Stomach (tissue), 19 donors: ENCODE data around the gene FCGR3A. TPM values are rescaled to one million over a fixed set of nuclear protein-coding genes. Genes with fewer than 3 reads are reported as not detected.
"Not testable (repeated sequence)": the region's sequence is repeated elsewhere in the genome, so short reads cannot be mapped to it uniquely, and the experiment has no call there.

Source experiments
- DNase-seq, 2 donors: peaks; one replicate each; pipeline versions ENCODE4 v3.0.0 to v3.0.0-alpha.2; 2013 to 2019
- H3K27ac ChIP-seq, 5 donors: fragments of 200-600 bp in 4 of 5; sonication (generic) in 4 of 5; one replicate each; pipeline ENCODE4 v1.5.1; 2013 to 2019; ENCODE audit warnings: mild to moderate bottlenecking in 1 of 5, moderate library complexity in 1 of 5
- H3K27me3 ChIP-seq, 3 donors: fragments of 200-600 bp; sonication (generic); one replicate each; pipeline ENCODE4 v1.5.1; 2017 to 2019; ENCODE audit warnings: mixed run types in 1 of 3
- H3K36me3 ChIP-seq, 4 donors: fragments of 200-600 bp; sonication (generic); 1 replicate in 3 of 4; 2 replicates in 1 of 4; pipeline ENCODE4 v1.5.1; 2016 to 2019
- H3K4me1 ChIP-seq, 4 donors: fragments of 200-600 bp; sonication (generic); one replicate each; pipeline ENCODE4 v1.5.1; 2016 to 2019
- H3K4me3 ChIP-seq, 4 donors: fragments of 200-600 bp; sonication (generic) in 3 of 4; one replicate each; pipeline ENCODE4 v1.5.1; 2016 to 2019; ENCODE audit warnings: mild to moderate bottlenecking in 1 of 4
- H3K9me3 ChIP-seq, 4 donors: fragments of 200-600 bp; sonication (generic); one replicate each; pipeline ENCODE4 v1.5.1; 2016 to 2019
- CTCF ChIP-seq, 7 experiments: fragments of 450-650 bp in 4 of 7; fragments of 200-600 bp in 3 of 7; sonication (generic) in 3 of 7; IDR thresholded peaks; one replicate each; pipeline ENCODE4 v1.5.1; 2016 to 2019; ENCODE audit warnings: antibody characterized with exemption in 7 of 7, control low read depth in 2 of 7, mild to moderate bottlenecking in 1 of 7
- EP300 ChIP-seq: sonication (generic); formaldehyde crosslinking; IDR thresholded peaks from one replicate; pipeline ENCODE4 v1.6.1; 2017; ENCODE audit warnings: antibody characterized with exemption
- POLR2A ChIP-seq, 4 donors: fragments of 450-650 bp; IDR thresholded peaks; one replicate each; pipeline ENCODE4 v1.6.1; 2016; ENCODE audit warnings: antibody characterized with exemption in 4 of 4, control low read depth in 2 of 4, mild to moderate bottlenecking in 1 of 4, moderate library complexity in 1 of 4
- POLR2AphosphoS5 ChIP-seq, 3 donors: sonication (generic); formaldehyde crosslinking; IDR thresholded peaks; one replicate each; pipeline ENCODE4 v1.6.1; 2016; ENCODE audit warnings: antibody characterized with exemption in 3 of 3
- WGBS, 5 donors: extraction: QIAGEN DNeasy Blood & Tissue Kit in 3 of 5; methylation state at CpG; one replicate each; pipeline versions ENCODE4 v1.1.5 to v1.1.7; 2013 to 2018; 5-methylcytosine and 5-hydroxymethylcytosine counted together
- intact Hi-C: fragments of 100-400 bp; cut with DNase I; formaldehyde crosslinking; loops from one replicate; pipeline ENCODE4 v1.15.1; 2023; ENCODE audit warnings: low total_unique reads
- long read RNA-seq, 10 donors: transcript quantifications; one replicate each; lab custom pipeline, GENCODE V29; 2026
- polyA plus RNA-seq, 3 donors: library from polyadenylated mRNA; stranded (reverse); fragments of 200-250 nt; gene quantifications; one replicate each; pipeline ENCODE4 v1.2.3, GENCODE V29; 2013
- total RNA-seq, 5 donors: library from RNA; depleted of rRNA; stranded (reverse); fragments of >200 nt; gene quantifications; one replicate each; pipeline versions ENCODE4 v1.1.0 to v1.2.3, GENCODE V29; 2014 to 2016
- donor health status: healthy with polysubstance abuse.
- donor health status: Bipolar disorder and iron deficiency.
- donor health status: healthy.

Gene FCGR3A
- total RNA-seq = 10 to 100 TPM in 2 of 5 donors, 1 to 10 TPM in 2, not detected in 1; 2.2 to 13.5 (median 9.8) TPM
- polyA plus RNA-seq = 10 to 100 TPM in 1 of 3 donors, 1 to 10 TPM in 2; 2.8 to 18.0 (median 5.8) TPM
- long read RNA-seq, donor 1 = 0 reads
- long read RNA-seq, donor 2 = 0 reads
- long read RNA-seq, donor 3 = 0 reads
- long read RNA-seq, donor 4 = 0 reads
- long read RNA-seq, donor 5, partial matches to known transcripts = 0 of 1 reads
- long read RNA-seq, donor 5, other reads (novel, unspliced or antisense) = 0 of 1 reads
- long read RNA-seq, donor 6 = 0 reads
- long read RNA-seq, donor 7 = 0 reads
- long read RNA-seq, donor 8 = 0 reads
- long read RNA-seq, donor 9 = 0 reads
- long read RNA-seq, donor 10 = 0 reads

- Histone ChIP-seq H3K27me3 (no peaks in the 10 kb centered on the region), H3K4me1 (no peaks in the 10 kb centered on the region), H3K36me3 (no peaks in the 10 kb centered on the region), H3K9me3 (no peaks in the 10 kb centered on the region), H3K4me3 (no peak within 1 kb of the TSS), H3K27ac (no peak within 1 kb of the TSS)
- intact Hi-C loops = no loop called here
- no peak for DNase-seq
- TF ChIP-seq POLR2AphosphoS5 (IDR thresholded peaks at IDR 0.05) = no peak
- TF ChIP-seq POLR2A (IDR thresholded peaks at IDR 0.05) = no peak
- TF ChIP-seq EP300 = no peak
- no peak for TF ChIP-seq CTCF (IDR thresholded peaks at IDR 0.05)
- WGBS, 5 donors = 52 to 83% (median 71%) methylated on average over 2 of the region's 2 CpGs
These were observed at the start of gene FCGR3A for GRCh38 chr1:161549652-161550051. TSS of gene FCGR3A (minus strand) at chr1:161549818. CDS start at chr1:161549736, 82 bp downstream.

- not testable (repeated sequence) for H3K27ac ChIP-seq
These were observed 47.5 kb upstream of the FCGR3A start for GRCh38 chr1:161597077-161597476.

GRCh38 chr1:161595583-161595982 is 46.0 kb upstream of the FCGR3A start:
- peaks cover 0 to 14% (median 3%) of the 10 kb centered on the region in 4 donors for H3K4me1 ChIP-seq
- H3K27me3 ChIP-seq, H3K36me3 ChIP-seq, intact Hi-C loops, H3K9me3 ChIP-seq, H3K4me3 ChIP-seq: not testable (repeated sequence)
- peak in 1 of 2 donors; percentile 39 for DNase-seq
- 0 to 42% (median 30%) methylated on average over 1 to 2 of the region's 2 CpGs for WGBS, 5 donors
- peak overlapping the region; percentile 14 to 84 (median 76) for H3K27ac ChIP-seq

More at GRCh38 chr1:161597077-161597476, 47.5 kb upstream of the FCGR3A start:
- intact Hi-C loops, DNase-seq, H3K27me3 ChIP-seq, H3K36me3 ChIP-seq, H3K9me3 ChIP-seq, H3K4me3 ChIP-seq: not testable (repeated sequence)
- WGBS, 5 donors = 83 to 100% (median 92%) methylated on average over 3 of the region's 3 CpGs
- H3K4me1 ChIP-seq = peaks cover 0 to 14% (median 3%) of the 10 kb centered on the region in 4 donors

- H3K9me3 ChIP-seq, H3K27me3 ChIP-seq, DNase-seq, H3K36me3 ChIP-seq, H3K4me3 ChIP-seq, intact Hi-C loops: not testable (repeated sequence)
- WGBS, 5 donors = 34 to 70% (median 36%) methylated on average over 1 to 2 of the region's 2 CpGs
- Histone ChIP-seq H3K27ac (peak overlapping the region; percentile 14 to 84 (median 76)), H3K4me1 (peaks cover 0 to 14% (median 3%) of the 10 kb centered on the region in 4 donors)
These were observed 45.6 kb upstream of the FCGR3A start for GRCh38 chr1:161595173-161595572.

GRCh38 chr1:161594269-161594984 is 44.8 kb upstream of the FCGR3A start:
- H3K27me3 ChIP-seq, DNase-seq, intact Hi-C loops, H3K9me3 ChIP-seq, H3K4me3 ChIP-seq, H3K36me3 ChIP-seq: not testable (repeated sequence)
- H3K27ac ChIP-seq = peak overlapping the region in 1 of 5 donors; percentile 44
- WGBS, 5 donors = 49 to 78% (median 60%) methylated on average over 1 to 4 of the region's 4 CpGs
- H3K4me1 ChIP-seq = peaks cover 0 to 14% (median 3%) of the 10 kb centered on the region in 4 donors

- H3K27me3 ChIP-seq, DNase-seq, H3K27ac ChIP-seq, H3K9me3 ChIP-seq, intact Hi-C loops, H3K4me3 ChIP-seq, H3K36me3 ChIP-seq: not testable (repeated sequence)
- peaks cover 0 to 14% (median 3%) of the 10 kb centered on the region in 4 donors for H3K4me1 ChIP-seq
- WGBS, 5 donors = 79 to 91% (median 84%) methylated on average over 6 to 11 of the region's 11 CpGs
These were observed 43.6 kb upstream of the FCGR3A start for GRCh38 chr1:161593092-161593755.

- intact Hi-C loops, H3K9me3 ChIP-seq, H3K4me3 ChIP-seq, H3K27ac ChIP-seq, H3K27me3 ChIP-seq, H3K36me3 ChIP-seq, DNase-seq: not testable (repeated sequence)
- WGBS, 5 donors = 0 to 52% (median 23%) methylated on average over 2 of the region's 3 CpGs; no CpG with 5 or more reads in 1 of the 5 donors
- H3K4me1 ChIP-seq = peaks cover 0 to 14% (median 3%) of the 10 kb centered on the region in 4 donors
These were observed 43.0 kb upstream of the FCGR3A start for GRCh38 chr1:161592586-161592985.

GRCh38 chr1:161589920-161590319 is 40.3 kb upstream of the FCGR3A start:
- H3K9me3 ChIP-seq, H3K4me1 ChIP-seq, H3K4me3 ChIP-seq, intact Hi-C loops, DNase-seq, H3K27me3 ChIP-seq, H3K27ac ChIP-seq, H3K36me3 ChIP-seq: not testable (repeated sequence)
- 43 to 88% (median 59%) methylated on average over 1 of the region's 6 CpGs for WGBS, 5 donors

- H3K27ac ChIP-seq, H3K9me3 ChIP-seq, H3K4me1 ChIP-seq, H3K27me3 ChIP-seq, H3K4me3 ChIP-seq, intact Hi-C loops, H3K36me3 ChIP-seq, DNase-seq: not testable (repeated sequence)
- WGBS, 5 donors = 69 to 93% (median 84%) methylated on average over 6 to 8 of the region's 8 CpGs; no CpG with 5 or more reads in 1 of the 5 donors
These were observed 39.7 kb upstream of the FCGR3A start for GRCh38 chr1:161589365-161589764.

GRCh38 chr1:161588596-161588995 is 39.0 kb upstream of the FCGR3A start:
- DNase-seq, H3K36me3 ChIP-seq, H3K4me3 ChIP-seq, H3K9me3 ChIP-seq, intact Hi-C loops, H3K4me1 ChIP-seq, H3K27me3 ChIP-seq, H3K27ac ChIP-seq: not testable (repeated sequence)
- WGBS, 5 donors = no CpG with 5 or more reads among the region's 6 CpGs
